Gastroesophageal sphincter (tissue), 4 donors: ENCODE measurements around the gene HPD. TPM values are rescaled to one million over a fixed set of nuclear protein-coding genes. Genes with fewer than 3 reads are reported as not detected.
A peak's percentile ranks its signal among the peaks of the same experiment; 100 is the strongest.
"Not testable (repeated sequence)": the region's sequence is repeated elsewhere in the genome, so short reads cannot be mapped to it uniquely, and the experiment has no call there.

Experiments
- ATAC-seq: fragments of 150-250 bp; one replicate; pipeline ENCODE4 v1.9.1; 2016; ENCODE audit warnings: mild to moderate bottlenecking, moderate library complexity
- H3K27ac ChIP-seq, 4 donors: fragments of 200-600 bp; sonication (generic) in 3 of 4; 1 replicate in 3 of 4; 2 replicates in 1 of 4; pipeline ENCODE4 v1.5.1; 2016 to 2019
- H3K27me3 ChIP-seq: fragments of 200-600 bp; sonication (generic); one replicate; pipeline ENCODE4 v1.5.1; 2019
- H3K36me3 ChIP-seq, 2 donors: fragments of 200-600 bp; sonication (generic); one replicate each; pipeline ENCODE4 v1.5.1; 2019; ENCODE audit warnings: control low read depth in 1 of 2
- H3K4me1 ChIP-seq, 3 donors: fragments of 200-600 bp; sonication (generic); 1 replicate in 2 of 3; 2 replicates in 1 of 3; pipeline ENCODE4 v1.5.1; 2016 to 2019; ENCODE audit warnings: control low read depth in 2 of 3
- H3K4me3 ChIP-seq, 2 donors: fragments of 200-600 bp; sonication (generic); one replicate each; pipeline ENCODE4 v1.5.1; 2019; ENCODE audit warnings: mild to moderate bottlenecking in 1 of 2, moderate library complexity in 1 of 2
- H3K9me3 ChIP-seq, 3 donors: fragments of 200-600 bp; sonication (generic); one replicate each; pipeline ENCODE4 v1.5.1; 2017 to 2019; ENCODE audit warnings: control low read depth in 2 of 3
- CTCF ChIP-seq, 4 experiments: fragments of 200-600 bp in 2 of 4; fragments of 450-650 bp in 2 of 4; sonication (generic) in 1 of 4; IDR thresholded peaks; one replicate each; pipeline ENCODE4 v1.5.1; 2017 to 2019; ENCODE audit warnings: antibody characterized with exemption in 4 of 4, mild to moderate bottlenecking in 2 of 4, moderate library complexity in 2 of 4
- EP300 ChIP-seq: sonication (generic); formaldehyde crosslinking; IDR thresholded peaks from one replicate; pipeline ENCODE4 v1.6.1; 2017; ENCODE audit warnings: antibody characterized with exemption, mild to moderate bottlenecking
- POLR2A ChIP-seq, 2 donors: fragments of 450-650 bp; IDR thresholded peaks; one replicate each; pipeline ENCODE4 v1.6.1; 2017; ENCODE audit warnings: antibody characterized with exemption in 2 of 2, mild to moderate bottlenecking in 2 of 2, moderate library complexity in 1 of 2
- POLR2AphosphoS5 ChIP-seq: sonication (generic); formaldehyde crosslinking; IDR thresholded peaks from one replicate; pipeline ENCODE4 v1.6.1; 2017; ENCODE audit warnings: antibody characterized with exemption
- WGBS, 2 donors: methylation state at CpG; one replicate each; pipeline ENCODE4 v1.1.5; 2018; ENCODE audit warnings: low coverage in 1 of 2; 5-methylcytosine and 5-hydroxymethylcytosine counted together
- total RNA-seq, 4 donors: library from RNA; depleted of rRNA; stranded (reverse); fragments of >200 nt; gene quantifications; one replicate each; pipeline ENCODE4 v1.1.0, GENCODE V29; 2016

HPD gene
- total RNA-seq, 4 donors from 2014 or later, result 1.2 to 5.0 (median 2.6) TPM; not detected in 1

DNA sequence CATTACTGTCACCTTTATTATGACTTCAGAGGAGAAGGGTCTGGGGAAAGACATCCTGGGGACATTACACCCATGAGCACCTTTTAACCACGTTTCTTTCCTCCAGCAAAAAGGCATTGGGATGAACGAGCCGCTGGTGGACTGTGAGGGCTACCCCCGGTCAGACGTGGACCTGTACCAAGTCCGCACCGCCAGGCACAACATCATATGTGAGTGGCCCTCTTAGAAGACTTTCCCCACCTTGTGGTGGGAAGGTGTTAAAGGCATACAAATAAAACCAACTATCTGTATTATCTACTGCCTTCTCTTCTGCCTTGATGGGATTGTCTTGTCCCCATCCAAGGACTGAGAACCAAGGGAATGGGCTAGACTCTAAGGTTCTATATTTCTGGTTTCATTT is 36.0 kb upstream of the HPD start:
- H3K27ac ChIP-seq, result no peak overlapping the region
- WGBS, 2 donors, result 24 to 33% methylated on average over 6 to 7 of the region's 7 CpGs
- ATAC-seq, result peak; percentile 62
- no peaks in the 10 kb centered on the region for H3K9me3 ChIP-seq
- H3K4me1 ChIP-seq, result peaks cover 6 to 40% (median 11%) of the 10 kb centered on the region in 3 donors
- H3K27me3 ChIP-seq, result no peaks in the 10 kb centered on the region
- no peak overlapping the region for H3K4me3 ChIP-seq
- H3K36me3 ChIP-seq, result peaks cover 0 to 90% of the 10 kb centered on the region in 2 donors
- TF ChIP-seq POLR2A (IDR thresholded peaks at IDR 0.05) (no peak), POLR2AphosphoS5 (no peak), CTCF (IDR thresholded peaks at IDR 0.05) (peak in 3 of 4 experiments; percentile 12 to 45 (median 28)), EP300 (no peak)

GRCh38 chr12:121893961-121894460 is 35.4 kb upstream of the HPD start:
- Histone ChIP-seq H3K27ac (no peak overlapping the region), H3K36me3 (peaks cover 0 to 83% of the 10 kb centered on the region in 2 donors), H3K27me3 (no peaks in the 10 kb centered on the region), H3K9me3 (no peaks in the 10 kb centered on the region), H3K4me3 (no peak overlapping the region), H3K4me1 (peaks cover 7 to 46% (median 14%) of the 10 kb centered on the region in 3 donors)
- no peak for ATAC-seq
- 0 to 33% methylated on average over 1 of the region's 1 CpG for WGBS, 2 donors
- TF ChIP-seq EP300 (no peak), CTCF (IDR thresholded peaks at IDR 0.05) (no peak), POLR2AphosphoS5 (no peak), POLR2A (IDR thresholded peaks at IDR 0.05) (no peak)

DNA sequence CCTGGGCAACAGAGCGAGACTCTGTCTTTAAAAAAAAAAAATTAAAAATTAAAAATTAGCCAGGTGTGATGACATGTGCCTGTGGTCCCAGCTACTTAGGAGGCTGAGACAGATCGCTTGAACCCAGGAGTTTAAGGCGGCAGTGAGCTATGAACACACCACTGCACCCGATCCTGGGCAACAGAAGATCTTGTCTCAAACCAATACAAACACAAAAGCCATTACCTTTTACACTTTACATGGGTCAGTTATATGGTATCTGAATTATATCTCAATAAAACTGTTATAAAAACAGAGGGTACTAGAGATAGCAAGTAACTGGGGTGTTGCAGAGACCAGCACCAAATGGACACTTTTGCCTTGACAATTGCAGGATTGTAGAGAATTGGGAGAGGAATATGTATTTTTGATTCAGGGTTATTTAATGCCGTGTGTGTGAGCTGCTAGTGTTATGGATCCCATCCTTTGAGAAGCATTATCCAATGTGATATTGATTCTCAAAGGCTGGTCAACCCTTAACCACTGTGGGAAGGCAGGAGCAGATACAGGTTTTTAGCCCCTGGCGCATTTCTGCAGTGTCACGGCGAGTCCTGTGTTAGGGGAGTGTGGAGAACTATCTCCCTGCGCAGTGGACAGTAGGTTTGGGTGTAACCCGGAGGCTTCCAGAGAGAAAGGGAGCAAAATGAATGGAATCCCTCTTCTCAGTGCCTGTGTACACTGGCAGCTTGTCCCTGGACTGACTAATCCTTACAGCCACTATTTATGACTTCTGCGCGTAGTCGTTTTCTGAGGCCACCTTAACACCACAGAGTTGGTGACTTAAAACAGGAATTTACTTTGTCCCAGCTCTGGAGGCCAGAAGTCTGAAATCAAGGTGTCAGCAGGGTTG is 34.3 kb upstream of the HPD start:
- WGBS, 2 donors, result 85 to 91% methylated on average over 9 to 13 of the region's 13 CpGs
- Histone ChIP-seq H3K4me3 (no peak overlapping the region), H3K27me3 (no peaks in the 10 kb centered on the region), H3K36me3 (peaks cover 0 to 72% of the 10 kb centered on the region in 2 donors), H3K4me1 (peaks cover 7 to 50% (median 18%) of the 10 kb centered on the region in 3 donors), H3K9me3 (no peaks in the 10 kb centered on the region), H3K27ac (no peak overlapping the region)
- no peak for ATAC-seq
- TF ChIP-seq POLR2A (IDR thresholded peaks at IDR 0.05), result no peak
- no peak for TF ChIP-seq POLR2AphosphoS5
- TF ChIP-seq EP300, result no peak
- no peak for TF ChIP-seq CTCF (IDR thresholded peaks at IDR 0.05)

- not testable (repeated sequence) for ATAC-seq, H3K27me3 ChIP-seq, H3K9me3 ChIP-seq
- Histone ChIP-seq H3K4me1 (peaks cover 7 to 52% (median 18%) of the 10 kb centered on the region in 3 donors), H3K27ac (peak overlapping the region in 3 of 4 donors; percentile 92 to 93 (median 93)), H3K4me3 (peak overlapping the region; percentile 67 to 86), H3K36me3 (peaks cover 0 to 40% of the 10 kb centered on the region in 2 donors)
- 13 to 33% methylated on average over 6 of the region's 6 CpGs for WGBS, 2 donors
These were observed 31.0 kb upstream of the HPD start for GRCh38 chr12:121889661-121890060.

DNA sequence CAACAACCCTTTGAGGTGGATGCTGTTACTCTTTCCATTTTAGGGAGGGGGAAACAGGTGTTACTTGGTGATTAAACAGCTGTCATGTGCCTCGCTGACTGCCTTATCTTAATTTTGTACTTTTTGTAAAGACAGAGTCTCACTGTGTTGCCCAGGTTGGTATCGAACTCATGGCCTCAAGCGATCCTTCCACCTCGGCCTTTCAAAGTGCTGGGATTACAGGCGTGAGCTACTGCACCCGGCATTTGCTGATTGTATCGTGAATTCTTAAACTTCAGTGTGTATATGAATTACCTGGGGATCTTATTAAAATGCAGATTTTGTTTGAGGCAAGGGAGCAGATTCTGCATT is 30.6 kb upstream of the HPD start:
- Histone ChIP-seq H3K36me3 (peaks cover 0 to 36% of the 10 kb centered on the region in 2 donors), H3K4me3 (peak overlapping the region; percentile 67 to 86), H3K27ac (peak overlapping the region; percentile 92 to 93 (median 92)), H3K9me3 (no peaks in the 10 kb centered on the region), H3K27me3 (peaks cover 7% of the 10 kb centered on the region), H3K4me1 (peaks cover 7 to 47% (median 18%) of the 10 kb centered on the region in 3 donors)
- TF ChIP-seq POLR2A (IDR thresholded peaks at IDR 0.05) (no peak), POLR2AphosphoS5 (no peak), EP300 (no peak), CTCF (IDR thresholded peaks at IDR 0.05) (no peak)
- WGBS, 2 donors, result 0 to 2% methylated on average over 2 to 6 of the region's 7 CpGs
- no peak for ATAC-seq
